Measurements from ENCODE around the gene PPP1R10. TPM values are rescaled to one million over a fixed set of nuclear protein-coding genes. Genes with fewer than 3 reads are reported as not detected.
"Not testable (repeated sequence)": the region's sequence is repeated elsewhere in the genome, so short reads cannot be mapped to it uniquely, and the experiment has no call there.

The PPP1R10 gene
- polyA plus RNA-seq (ENCODE audit: insufficient read length in 4 of 4), result 10 to 100 TPM; 38.1 to 65.7 (median 57.1) TPM

DNA sequence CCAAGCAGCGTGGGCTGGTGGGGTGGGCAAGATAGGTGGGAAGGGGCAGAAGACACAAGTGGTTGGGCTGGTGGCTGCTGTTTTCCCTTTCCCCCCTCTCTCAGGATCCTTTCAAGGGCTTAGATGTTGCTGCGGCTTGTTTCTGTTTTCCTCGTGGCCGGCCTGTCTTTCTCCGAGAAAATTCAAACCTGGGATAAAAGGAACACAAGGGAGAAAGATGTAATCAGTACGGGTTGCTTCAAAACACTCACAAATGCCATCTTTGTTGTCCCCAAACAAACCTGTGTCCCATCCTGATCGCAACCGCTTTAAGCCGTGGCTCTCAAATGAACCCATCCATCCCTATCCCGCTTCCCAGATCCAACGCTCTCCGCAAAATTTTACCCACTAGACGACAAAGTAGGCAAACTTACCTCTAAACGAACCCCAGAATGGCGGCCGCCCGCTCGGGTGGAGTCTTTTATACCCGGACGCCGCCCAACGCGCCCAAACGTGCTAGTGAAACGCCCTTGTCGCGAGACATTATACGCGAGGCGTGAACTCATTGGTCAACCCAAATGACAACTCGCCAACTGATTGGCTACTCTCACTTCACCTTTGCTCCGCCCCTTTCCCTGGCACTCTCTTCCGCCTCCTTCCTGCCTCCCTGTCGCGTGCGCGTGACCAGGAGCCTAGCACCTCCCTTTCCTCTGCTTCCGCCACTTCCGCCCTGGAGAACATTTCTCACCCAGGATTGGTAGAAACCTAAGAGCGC lies at the start of gene PPP1R10:
PPP1R10 (minus strand) TSS at position 433 of the 754 bp plus-strand sequence. CDS start 7,299 bp downstream, outside the sequence.
- DNase-seq (ENCODE audit: low read depth in 4 of 4, low spot score in 3 of 4), result peak; percentile 100

DNA sequence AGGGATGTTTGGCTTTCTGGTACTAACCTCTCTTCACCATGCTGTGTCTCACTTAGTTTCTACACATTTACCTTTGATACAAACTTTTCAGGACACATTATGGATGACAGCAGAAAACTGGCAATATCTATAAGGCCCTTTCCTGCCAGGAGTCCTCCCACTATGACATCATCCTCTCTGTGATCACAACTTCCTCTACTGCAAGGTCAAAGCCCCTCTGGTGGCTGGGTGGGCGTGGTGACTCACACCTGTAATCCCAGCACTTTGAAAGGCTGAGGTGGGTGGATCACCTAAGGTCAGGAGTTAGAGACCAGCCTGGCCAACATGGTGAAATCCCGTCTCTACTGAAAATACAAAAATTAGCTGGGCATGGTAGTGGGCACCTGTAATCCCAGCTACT lies 49.3 kb upstream of the PPP1R10 start:
- not testable (repeated sequence) for DNase-seq (ENCODE audit: low read depth in 4 of 4, low spot score in 3 of 4)

DNA sequence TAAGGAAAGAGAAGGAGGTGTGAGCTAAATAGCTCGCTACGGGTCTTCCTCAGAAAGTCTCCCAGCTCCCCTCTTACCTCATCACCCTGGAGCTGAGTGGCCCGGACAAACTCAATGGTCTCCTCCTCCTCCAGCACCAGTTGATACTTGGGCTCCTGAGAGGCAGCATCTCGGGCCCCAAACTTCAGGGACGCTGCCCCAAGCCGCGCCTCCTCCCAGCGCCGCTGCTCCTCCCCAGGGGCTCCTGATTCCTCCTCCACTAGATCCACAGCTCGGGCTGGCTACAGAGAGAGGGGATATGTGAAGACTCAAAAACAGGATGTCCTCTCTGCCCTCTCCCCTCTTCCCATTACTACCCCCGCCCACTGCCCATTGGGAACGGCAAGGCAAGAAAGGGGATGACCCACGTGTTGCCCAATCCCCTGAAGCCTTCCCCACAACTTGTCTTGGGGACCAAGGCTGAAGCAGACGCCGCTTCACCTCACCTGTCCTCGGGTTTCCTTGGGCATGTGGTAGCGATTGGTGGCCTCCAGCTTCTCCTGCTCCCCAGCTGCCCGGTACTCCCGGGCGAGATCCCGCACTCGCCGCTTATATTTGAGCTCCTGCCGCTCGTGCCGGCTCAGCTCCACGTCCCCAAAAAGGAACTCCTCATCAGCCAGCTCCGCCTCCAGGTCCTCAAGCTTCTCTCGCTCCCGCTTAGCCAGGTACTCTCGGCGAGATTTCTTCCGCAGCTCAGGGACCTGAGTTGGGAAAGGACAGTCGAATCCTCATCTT lies 48.1 kb upstream of the PPP1R10 start:
- DNase-seq (ENCODE audit: low read depth in 4 of 4, low spot score in 3 of 4), result no peak

DNA sequence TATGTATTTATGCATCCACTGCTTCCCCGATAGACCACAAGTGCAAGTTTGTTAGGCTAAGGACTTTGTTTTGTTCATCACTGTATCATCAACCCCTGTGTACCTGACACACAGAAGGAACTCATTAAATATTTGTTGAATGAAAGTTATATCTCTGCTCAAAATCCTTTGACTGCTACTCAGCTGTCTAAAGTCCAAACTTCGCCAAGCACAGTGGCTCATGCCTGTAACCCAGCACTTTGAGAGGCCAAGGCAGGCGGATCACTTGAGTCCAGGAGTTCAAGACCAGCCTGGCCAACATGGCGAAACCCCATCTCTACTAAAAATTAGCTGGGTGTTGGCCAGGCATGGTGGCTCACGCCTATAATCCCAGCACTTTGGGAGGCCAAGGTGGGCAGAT lies 40.9 kb upstream of the PPP1R10 start:
- not testable (repeated sequence) for DNase-seq (ENCODE audit: low read depth in 4 of 4, low spot score in 3 of 4)

DNA sequence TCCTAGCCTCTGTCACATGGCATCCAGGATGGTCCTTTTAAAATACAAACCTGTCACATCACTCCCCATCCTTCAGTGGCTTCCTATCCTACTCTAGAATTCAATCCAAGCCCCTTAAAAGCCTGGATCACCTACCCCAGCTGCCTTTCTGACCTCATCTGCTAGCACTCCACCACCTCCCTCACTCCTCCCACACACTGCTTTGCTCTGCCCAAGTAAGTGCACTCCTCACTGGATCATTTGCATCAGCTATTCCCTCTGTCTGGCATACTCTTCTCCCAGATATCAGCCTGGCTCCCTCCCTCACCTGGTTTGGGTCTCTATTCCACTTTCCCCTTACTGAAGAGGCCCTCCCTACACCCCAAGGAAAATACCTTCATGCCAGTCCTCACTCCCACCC lies 40.4 kb upstream of the PPP1R10 start:
- DNase-seq (ENCODE audit: low read depth in 4 of 4, low spot score in 3 of 4), result no peak

DNA sequence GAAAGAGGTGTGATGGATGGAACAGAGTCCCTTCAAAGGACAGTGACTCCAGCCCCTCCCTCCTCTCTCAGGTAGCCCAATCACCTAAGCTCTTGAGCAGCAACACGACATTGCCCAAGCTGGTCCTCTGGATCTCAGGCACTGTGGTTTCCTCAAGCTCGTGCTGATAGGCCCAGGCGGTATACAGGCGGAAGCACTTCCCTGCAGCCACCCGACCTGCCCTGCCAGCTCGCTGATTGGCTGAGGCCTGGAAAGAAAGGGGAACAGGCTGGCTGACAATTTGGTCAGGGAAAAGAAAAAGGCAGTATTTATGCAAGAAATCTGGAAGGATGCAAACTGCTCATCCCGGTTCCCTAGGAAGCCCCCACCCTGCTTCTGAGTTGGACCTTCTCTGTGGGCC lies 39.5 kb upstream of the PPP1R10 start:
- DNase-seq (ENCODE audit: low read depth in 4 of 4, low spot score in 3 of 4), result no peak

DNA sequence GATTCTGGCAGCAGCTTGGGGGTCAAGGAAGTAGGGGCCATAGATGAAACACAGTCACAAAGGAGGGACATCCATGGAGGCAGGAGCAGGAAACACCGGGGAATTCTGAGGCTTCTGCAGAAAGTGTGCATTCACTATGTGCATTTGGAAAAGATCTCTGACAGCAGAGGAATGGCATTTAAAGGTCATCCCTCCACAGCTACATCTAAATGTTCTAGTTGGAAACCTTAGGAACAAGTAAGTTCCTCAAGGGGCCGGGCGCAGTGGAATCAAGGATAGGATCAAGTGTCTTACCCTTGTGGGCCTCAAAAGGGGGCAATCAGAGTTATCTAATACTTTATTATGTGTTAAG lies 38.7 kb upstream of the PPP1R10 start:
- no peak for DNase-seq (ENCODE audit: low read depth in 4 of 4, low spot score in 3 of 4)

DNA sequence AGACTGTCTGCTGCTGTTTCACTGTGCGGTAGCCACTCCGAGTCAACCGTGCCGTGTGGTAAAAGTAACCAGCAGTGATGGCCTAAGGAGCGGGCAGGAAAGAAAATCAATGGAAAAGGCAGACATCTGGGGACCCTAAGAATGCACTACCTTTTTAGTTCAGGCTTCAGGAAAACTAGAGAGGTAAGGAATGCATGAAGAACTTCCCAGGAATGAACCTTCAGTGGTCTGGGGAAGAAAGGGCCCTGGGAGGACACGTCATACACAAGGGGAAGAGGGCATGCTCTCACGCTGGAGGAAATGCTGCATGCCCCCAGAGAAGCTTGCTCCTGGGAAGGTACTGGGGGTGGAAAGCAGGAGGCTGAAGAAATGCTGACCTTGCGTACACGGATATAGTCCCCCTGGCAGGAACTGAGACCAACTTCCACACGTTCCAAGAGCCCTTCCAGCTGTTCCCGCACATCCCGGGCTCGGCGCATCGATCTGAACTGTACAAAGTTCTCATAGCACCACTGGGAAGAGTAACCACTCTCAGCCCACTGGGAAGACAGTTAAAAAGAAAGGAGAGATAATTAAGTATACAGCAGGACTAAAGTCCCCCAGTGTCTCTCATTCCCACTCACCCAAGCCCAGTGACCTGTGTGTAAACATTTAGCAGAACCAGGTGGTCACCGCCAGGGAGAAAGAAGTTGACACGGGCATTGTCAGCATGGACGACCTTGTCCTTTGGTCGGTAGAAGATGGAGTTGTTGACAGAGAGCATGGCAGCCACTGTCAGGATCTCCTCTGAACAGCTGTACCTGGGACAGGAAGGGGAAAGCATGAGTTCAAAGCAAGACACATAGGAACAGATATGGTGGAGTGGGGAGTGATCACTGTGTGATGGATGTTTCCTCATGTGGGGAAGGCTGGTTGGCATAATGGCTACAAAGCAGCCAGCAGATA lies 38.0 kb upstream of the PPP1R10 start:
- no peak for DNase-seq (ENCODE audit: low read depth in 4 of 4, low spot score in 3 of 4)

DNA sequence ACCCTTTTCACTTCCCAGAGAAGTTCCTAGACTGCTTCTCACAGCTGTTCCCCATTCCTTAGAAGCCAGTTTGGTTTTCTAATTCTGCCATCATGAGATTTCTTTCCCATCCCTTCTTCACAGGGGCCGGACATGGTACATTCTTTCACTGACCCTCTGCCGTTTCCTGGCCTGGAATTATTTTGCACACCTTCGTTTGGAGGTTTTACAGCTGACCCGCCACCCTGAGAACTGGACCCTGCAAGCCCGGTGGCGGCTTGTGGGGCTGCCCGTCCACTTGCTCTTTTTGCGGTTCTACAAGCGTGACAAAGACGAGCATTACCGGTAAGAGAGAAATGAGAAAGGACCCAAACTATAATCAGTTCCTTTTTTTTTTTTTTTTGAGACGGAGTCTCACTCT lies 34.1 kb upstream of the PPP1R10 start:
- no peak for DNase-seq (ENCODE audit: low read depth in 4 of 4, low spot score in 3 of 4)

DNA sequence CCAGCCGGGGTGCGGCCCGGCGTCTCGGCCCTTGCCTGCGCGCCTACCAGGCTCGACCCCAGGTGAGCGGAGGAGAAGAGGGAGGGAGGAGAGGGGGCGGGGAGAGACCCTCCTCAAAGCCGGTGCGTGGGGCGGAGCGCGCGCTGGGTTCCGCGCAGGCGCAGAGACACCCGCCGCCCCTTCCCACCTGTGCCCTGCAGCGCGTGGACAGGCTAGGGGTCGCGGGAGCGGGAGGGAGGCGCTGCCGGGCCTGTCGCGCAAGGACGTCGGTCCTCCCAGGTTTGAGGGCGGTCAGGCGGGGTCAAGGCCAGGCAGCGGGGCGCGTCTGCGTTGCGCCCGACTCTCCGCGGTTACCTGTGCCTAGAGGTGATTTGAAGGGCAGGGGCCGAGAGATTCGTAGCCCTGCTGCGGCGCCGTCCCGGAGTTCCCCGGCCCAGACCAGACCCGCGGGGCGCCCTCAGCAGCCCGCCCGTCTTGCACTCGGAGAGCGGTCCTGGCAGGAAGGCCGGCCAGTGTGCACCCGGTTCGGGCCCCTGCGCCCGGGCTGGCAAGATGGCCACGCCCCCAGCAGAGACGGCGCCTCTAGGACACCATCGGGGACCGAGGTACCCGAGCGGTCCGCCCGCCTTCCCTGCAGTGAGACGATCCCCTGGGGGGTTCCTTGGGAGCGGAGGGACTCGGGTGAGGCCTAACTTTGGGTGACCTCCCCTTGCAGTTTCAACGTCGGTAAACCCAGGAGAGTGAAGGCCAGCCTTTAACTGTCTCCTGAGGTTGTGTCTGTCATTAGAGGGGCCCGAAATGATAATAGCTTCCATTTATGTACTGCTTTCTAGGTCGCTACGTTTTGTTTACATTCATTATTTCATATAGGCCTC lies 30.4 kb upstream of the PPP1R10 start:
- DNase-seq (ENCODE audit: low read depth in 4 of 4, low spot score in 3 of 4), result peak; percentile 34 to 69 (median 62)

DNA sequence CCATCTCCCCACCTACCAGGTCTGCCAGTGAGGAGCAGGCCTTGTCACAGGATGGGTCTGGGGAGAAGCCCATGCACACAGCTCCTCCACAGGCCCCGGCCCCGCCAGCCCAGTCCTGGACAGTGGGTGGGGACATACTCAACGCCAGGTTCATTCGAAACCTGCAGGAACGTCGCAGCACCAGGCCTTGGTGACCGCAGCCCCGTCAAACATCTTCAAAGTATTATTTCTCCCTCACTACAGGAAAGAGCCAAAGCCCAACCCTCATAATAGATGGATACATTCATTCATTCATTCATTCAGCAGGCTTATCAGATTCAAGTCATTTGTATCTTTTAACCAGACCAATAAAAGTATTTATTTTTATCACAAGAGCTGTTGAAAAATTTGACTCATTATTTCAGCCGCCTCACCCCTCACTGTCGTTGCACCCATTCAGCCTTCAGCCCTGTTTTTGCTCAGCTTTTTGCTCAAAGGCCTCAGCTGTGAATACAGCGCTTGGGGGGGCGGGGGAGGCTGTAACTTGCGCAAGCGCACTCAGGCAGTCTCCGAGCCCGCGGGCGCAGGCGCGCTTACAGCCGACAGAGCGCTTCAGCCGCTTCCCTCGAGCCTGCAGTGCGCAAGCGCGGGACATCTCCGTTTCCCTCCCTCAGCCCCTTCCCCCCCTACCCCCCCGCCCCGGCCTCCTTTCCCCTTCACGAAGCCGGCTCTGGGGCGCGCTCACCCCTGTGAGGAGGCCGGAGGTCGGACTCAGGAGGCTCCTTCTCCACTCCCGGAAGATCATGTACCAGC lies 29.6 kb upstream of the PPP1R10 start, which contains the start of gene C6orf136:
C6orf136 (plus strand) TSS at position 684 of the 792 bp plus-strand sequence; CDS start at position 783, 99 bp downstream.
- peak; percentile 71 to 80 (median 76) for DNase-seq (ENCODE audit: low read depth in 4 of 4, low spot score in 3 of 4)

DNA sequence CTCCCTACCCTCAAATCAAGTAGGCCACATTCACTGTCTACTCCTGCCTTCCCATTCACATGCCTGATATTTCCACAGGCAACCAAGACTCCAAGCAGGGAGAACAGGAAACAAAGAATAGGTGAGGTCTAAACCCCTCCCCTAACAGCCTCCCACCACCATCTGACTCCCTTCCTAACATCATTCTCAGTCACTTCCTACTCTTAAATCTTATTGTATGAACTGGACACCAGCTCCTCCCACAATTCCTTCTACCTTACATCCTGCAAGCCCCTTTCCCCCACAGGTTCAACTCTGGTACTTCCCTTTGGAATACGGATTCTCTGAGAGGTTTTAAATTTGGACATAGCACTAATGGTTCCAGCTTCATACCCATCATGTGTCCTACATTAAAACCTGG lies 28.9 kb upstream of the PPP1R10 start:
- no peak for DNase-seq (ENCODE audit: low read depth in 4 of 4, low spot score in 3 of 4)

DNA sequence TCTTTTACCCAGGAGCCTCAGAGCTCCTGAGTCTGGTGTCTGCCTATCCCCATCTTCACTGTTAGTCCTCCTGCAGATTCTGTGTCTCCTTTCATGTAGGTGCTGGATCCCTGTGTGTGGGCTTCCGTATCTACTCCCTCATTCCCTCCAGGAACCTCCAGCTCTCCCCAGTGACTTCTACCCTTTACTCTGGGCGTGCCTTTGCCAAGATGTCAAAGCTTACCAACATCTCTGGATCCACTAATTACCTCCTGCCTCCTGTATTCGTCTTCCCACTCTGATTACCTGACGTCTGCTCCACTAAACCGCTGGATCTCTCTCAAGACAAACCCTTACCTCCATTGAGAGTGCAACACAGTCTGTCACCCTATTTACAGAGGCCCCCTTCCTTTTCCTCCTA lies 27.7 kb upstream of the PPP1R10 start:
- no peak for DNase-seq (ENCODE audit: low read depth in 4 of 4, low spot score in 3 of 4)

DNA sequence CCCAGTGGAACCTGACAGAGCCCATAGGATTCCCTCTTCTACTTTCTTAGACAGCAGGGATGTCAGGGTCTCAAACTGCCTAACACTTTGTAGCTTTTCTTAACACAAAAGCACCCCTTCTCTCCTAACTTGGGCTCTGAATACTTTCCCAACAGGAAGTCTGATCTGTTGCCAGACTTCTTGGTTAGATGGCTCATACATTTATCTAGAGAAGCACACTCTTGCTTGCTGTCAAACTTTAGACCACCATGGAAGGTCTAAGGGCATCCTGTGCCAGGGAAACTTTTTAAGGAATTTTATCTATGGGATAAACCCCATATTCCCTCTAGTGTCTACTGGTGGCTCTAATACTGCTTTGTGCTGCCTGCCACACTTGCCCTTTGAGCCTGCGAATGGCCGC lies 26.6 kb upstream of the PPP1R10 start:
- DNase-seq (ENCODE audit: low read depth in 4 of 4, low spot score in 3 of 4), result no peak

DNA sequence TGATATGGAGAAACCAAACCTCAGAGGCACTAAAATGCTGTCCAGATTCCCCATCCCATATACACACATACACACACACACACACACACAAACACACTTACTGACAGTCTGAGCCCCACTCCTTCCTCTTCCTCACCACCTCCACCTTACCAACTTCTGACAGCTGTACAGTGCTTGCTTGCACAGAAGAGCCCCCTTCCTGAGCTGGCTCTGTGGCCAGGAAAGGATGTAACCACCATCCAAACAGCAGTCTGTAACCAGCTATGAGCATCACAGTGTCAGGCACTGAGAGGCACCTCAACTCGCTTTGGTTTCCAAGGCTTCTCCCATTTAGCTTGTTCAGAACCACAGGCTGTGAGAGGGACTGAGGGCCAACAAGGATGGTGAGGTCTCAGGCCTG lies 24.0 kb upstream of the PPP1R10 start:
- DNase-seq (ENCODE audit: low read depth in 4 of 4, low spot score in 3 of 4), result no peak

DNA sequence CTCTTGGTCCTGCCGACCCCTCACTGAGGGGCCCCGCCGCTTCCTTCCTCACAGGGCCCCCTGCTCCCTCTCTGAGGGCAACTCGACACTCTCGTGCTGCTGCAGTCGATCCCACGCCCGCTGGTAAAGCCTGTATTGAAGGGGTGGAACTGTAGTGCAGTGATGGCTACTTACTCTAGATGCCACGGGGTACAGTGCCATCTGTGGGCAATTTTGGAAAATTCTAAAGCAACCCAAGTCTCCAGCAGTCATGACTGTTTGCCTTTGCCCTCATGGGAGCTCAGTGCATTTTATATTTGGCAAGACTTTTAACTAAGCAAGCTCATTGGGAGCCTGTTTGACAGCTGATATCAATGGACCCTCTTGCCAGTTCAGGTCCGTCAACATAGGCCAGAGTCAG lies 23.4 kb upstream of the PPP1R10 start:
- no peak for DNase-seq (ENCODE audit: low read depth in 4 of 4, low spot score in 3 of 4)

DNA sequence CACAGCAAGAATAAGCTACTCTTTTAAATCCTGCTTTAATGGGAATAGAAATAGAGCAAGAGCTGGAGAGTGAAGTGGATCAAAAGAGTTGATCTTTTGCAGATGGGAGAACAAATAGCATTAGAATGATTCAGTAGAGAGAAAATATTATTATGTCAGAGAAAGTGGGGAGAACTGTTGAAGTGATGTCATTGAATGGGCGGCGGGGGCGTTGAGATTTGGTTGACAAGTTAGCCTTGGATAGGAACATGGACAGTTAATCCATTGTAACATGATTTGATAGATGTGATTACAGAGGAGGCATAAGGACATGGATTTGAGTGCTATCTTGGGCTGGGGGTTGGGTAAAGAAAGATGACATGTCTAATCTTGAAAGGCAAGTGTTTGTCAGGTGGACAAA lies 18.8 kb upstream of the PPP1R10 start:
- DNase-seq (ENCODE audit: low read depth in 4 of 4, low spot score in 3 of 4), result no peak

DNA sequence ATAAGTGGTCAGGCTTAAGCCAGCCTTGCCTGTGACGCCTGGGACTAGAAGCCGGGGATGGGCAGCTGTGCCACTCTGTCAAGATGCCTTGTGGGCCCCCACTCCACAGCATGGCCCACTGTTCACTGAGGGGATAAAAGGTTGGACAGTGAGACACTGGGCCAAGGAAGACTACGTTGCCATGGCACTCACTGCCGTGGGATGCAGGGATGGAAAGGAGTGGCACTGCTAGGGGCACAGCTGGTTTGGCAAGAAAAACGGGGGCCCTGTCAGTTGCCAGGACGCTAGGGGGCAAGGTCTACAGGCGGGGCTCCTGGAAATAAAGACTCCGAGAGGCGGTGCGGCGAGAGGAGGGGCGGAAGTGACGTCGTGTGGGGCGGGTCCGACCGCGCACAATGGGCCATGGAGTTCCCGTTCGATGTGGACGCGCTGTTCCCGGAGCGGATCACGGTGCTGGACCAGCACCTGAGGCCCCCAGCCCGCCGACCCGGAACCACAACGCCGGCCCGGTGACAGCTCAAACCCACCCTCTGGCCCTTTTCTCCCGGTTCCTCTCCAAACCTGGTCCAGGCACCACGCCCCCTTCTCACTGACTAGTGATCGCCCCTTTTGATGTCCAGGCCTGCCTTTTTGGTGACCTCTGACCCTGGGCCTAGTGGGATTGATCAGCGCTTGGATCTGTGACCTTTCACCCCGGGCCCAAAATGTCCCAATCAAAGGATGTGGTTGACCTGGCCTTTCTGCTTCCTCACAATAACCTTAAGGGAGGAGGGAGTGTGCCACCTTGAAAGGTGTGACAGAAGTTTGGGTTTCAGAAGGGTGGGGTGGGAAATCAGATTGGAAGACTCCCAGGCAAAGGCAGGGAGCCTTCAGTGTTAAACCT lies 9.7 kb upstream of the PPP1R10 start, which contains the start of gene ATAT1:
ATAT1 (plus strand) TSS at position 391 of the 883 bp plus-strand sequence.
- DNase-seq (ENCODE audit: low read depth in 4 of 4, low spot score in 3 of 4), result peak in 1 of 4 donors; percentile 71

Measured in left renal pelvis (tissue), 4 donors.